ENCODE results near the gene SLX4IP. TPM values are rescaled to one million over a fixed set of nuclear protein-coding genes. Genes with fewer than 3 reads are reported as not detected.

SLX4IP gene
- total and polyA plus RNA-seq, 2 donors (not counting 1 experiment from before 2014, with no cell fraction given), result 2.0 to 8.1 TPM

- Histone ChIP-seq H3K79me2 (ENCODE audit: control insufficient read depth, insufficient read depth, low read length) (peaks cover 13% of the 10 kb centered on the region), H3K9ac (ENCODE audit: low read length) (no peak overlapping the region), H3K27me3 (replicated peaks in 1 of 4; ENCODE audit: control extremely low read depth in 1 of 4, control insufficient read depth in 3 of 4, insufficient read depth in 4 of 4, low read length in 3 of 4) (no peaks in the 10 kb centered on the region), H3K4me1 (ENCODE audit: control insufficient read depth in 2 of 2, insufficient read depth in 2 of 2, low read length in 2 of 2) (peaks cover 2% of the 10 kb centered on the region in 2 donors), H2AFZ (ENCODE audit: insufficient read depth, low read depth, low read length, poor library complexity, severe bottlenecking) (no peak overlapping the region), H4K20me1 (ENCODE audit: control insufficient read depth, insufficient read depth, low read length, poor library complexity, severe bottlenecking) (no peaks in the 10 kb centered on the region), H3K36me3 (replicated peaks in 1 of 2; ENCODE audit: control extremely low read depth in 1 of 2, control insufficient read depth in 1 of 2, extremely low read depth in 1 of 2, insufficient read depth in 2 of 2, low read length in 1 of 2) (no peaks in the 10 kb centered on the region), H3K4me2 (replicated peaks; ENCODE audit: low read depth, low read length, poor library complexity, severe bottlenecking) (no peak overlapping the region), H3K4me3 (ENCODE audit: control extremely low read depth in 1 of 5, extremely low read depth in 1 of 5, insufficient read depth in 1 of 5, low read depth in 2 of 5, low read length in 4 of 5) (no peak overlapping the region), H3K27ac (ENCODE audit: low read length in 2 of 2) (no peak overlapping the region), H3K9me3 (ENCODE audit: control extremely low read depth in 1 of 3, control insufficient read depth in 2 of 3, insufficient read depth in 1 of 3, low read length in 2 of 3) (no peaks in the 10 kb centered on the region)
- Mint-ChIP-seq H3K4me1 (peaks cover 16% of the 10 kb centered on the region), H3K4me3 (no peak overlapping the region), H3K9me3 (ENCODE audit: insufficient read depth) (no peaks in the 10 kb centered on the region), H3K27ac (no peak overlapping the region), H3K27me3 (no peaks in the 10 kb centered on the region)
- ChIA-PET CTCF (no interaction called here), POLR2A (no interaction called here)
- TF ChIP-seq EZH2 (IDR thresholded peaks at IDR 0.05; ENCODE audit: borderline replicate concordance, insufficient read depth, low read depth, low read length, poor library complexity, severe bottlenecking) (no peak), CTCF (IDR thresholded peaks at IDR 0.05) (no peak)
- DNase-seq (no peak), ATAC-seq (ENCODE audit: low read depth) (no peak)
- no CpG with 5 or more reads among the region's 7 CpGs for WGBS (ENCODE audit: insufficient coverage)
- intact Hi-C loops (cut with micrococcal nuclease), result no loop called here
Observed at GRCh38 chr20:10504608-10504993, 69.5 kb downstream of the SLX4IP start.

- Mint-ChIP-seq H3K27ac (no peak overlapping the region), H3K4me1 (peaks cover 13% of the 10 kb centered on the region), H3K4me3 (no peak overlapping the region), H3K9me3 (ENCODE audit: insufficient read depth) (no peaks in the 10 kb centered on the region), H3K27me3 (no peaks in the 10 kb centered on the region)
- no peak overlapping the region for H3K27ac ChIP-seq (ENCODE audit: low read length in 2 of 2)
- no peak overlapping the region for H3K9ac ChIP-seq (ENCODE audit: low read length)
- CTCF ChIA-PET, result interaction anchor here (0.5 kb wide), 1 partner anchor 8 kb away, joined by 3 read pairs; no protein-coding TSS in a partner anchor
- no peak for DNase-seq
- H3K4me3 ChIP-seq (ENCODE audit: control extremely low read depth in 1 of 5, extremely low read depth in 1 of 5, insufficient read depth in 1 of 5, low read depth in 2 of 5, low read length in 4 of 5), result no peak overlapping the region
- peaks cover 2% of the 10 kb centered on the region in 2 donors for H3K4me1 ChIP-seq (ENCODE audit: control insufficient read depth in 2 of 2, insufficient read depth in 2 of 2, low read length in 2 of 2)
- no peaks in the 10 kb centered on the region for H3K9me3 ChIP-seq (ENCODE audit: control extremely low read depth in 1 of 3, control insufficient read depth in 2 of 3, insufficient read depth in 1 of 3, low read length in 2 of 3)
- WGBS (ENCODE audit: insufficient coverage), result 63% methylated on average over 1 of the region's 5 CpGs
- TF ChIP-seq EZH2 (IDR thresholded peaks at IDR 0.05; ENCODE audit: borderline replicate concordance, insufficient read depth, low read depth, low read length, poor library complexity, severe bottlenecking), result no peak
- no peak for TF ChIP-seq CTCF (IDR thresholded peaks at IDR 0.05)
- POLR2A ChIA-PET, result no interaction called here
- H3K4me2 ChIP-seq (replicated peaks; ENCODE audit: low read depth, low read length, poor library complexity, severe bottlenecking), result no peak overlapping the region
- no peak for ATAC-seq (ENCODE audit: low read depth)
- H3K79me2 ChIP-seq (ENCODE audit: control insufficient read depth, insufficient read depth, low read length), result peaks cover 10% of the 10 kb centered on the region
- no peaks in the 10 kb centered on the region for H3K36me3 ChIP-seq (replicated peaks in 1 of 2; ENCODE audit: control extremely low read depth in 1 of 2, control insufficient read depth in 1 of 2, extremely low read depth in 1 of 2, insufficient read depth in 2 of 2, low read length in 1 of 2)
- H2AFZ ChIP-seq (ENCODE audit: insufficient read depth, low read depth, low read length, poor library complexity, severe bottlenecking), result no peak overlapping the region
- intact Hi-C loops (cut with micrococcal nuclease), result no loop called here
- no peaks in the 10 kb centered on the region for H3K27me3 ChIP-seq (replicated peaks in 1 of 4; ENCODE audit: control extremely low read depth in 1 of 4, control insufficient read depth in 3 of 4, insufficient read depth in 4 of 4, low read length in 3 of 4)
- no peaks in the 10 kb centered on the region for H4K20me1 ChIP-seq (ENCODE audit: control insufficient read depth, insufficient read depth, low read length, poor library complexity, severe bottlenecking)
Observed at GRCh38 chr20:10504994-10505730, 70.1 kb downstream of the SLX4IP start.

Measured in B cell (primary cell).